ENCODE measurements around the gene HBZ. TPM values are rescaled to one million over a fixed set of nuclear protein-coding genes. Genes with fewer than 3 reads are reported as not detected.

HBZ gene
- total RNA-seq, 4 donors from 2014 or later, result not detected

GRCh38 chr16:181565-182021 is 29.1 kb downstream of the HBZ start:
- Histone ChIP-seq H3K9me3 (no peaks in the 10 kb centered on the region), H3K4me1 (peaks cover 10 to 18% of the 10 kb centered on the region in 2 donors), H3K36me3 (no peaks in the 10 kb centered on the region), H3K27ac (no peak overlapping the region), H3K27me3 (peaks cover 23% of the 10 kb centered on the region), H3K4me3 (replicated peaks in 1 of 3) (no peak overlapping the region)
- no peak for DNase-seq
- intact Hi-C loops (cut with DNase I), result loop anchor here (5.0 kb wide), 1 partner anchor 74 kb away; no protein-coding TSS in a partner anchor
- no peak for TF ChIP-seq POLR2A (IDR thresholded peaks at IDR 0.05)
- TF ChIP-seq CTCF (IDR thresholded peaks at IDR 0.05), result peak; percentile 64 to 96 (median 86)
- 18 to 20% methylated on average over 9 to 12 of the region's 22 CpGs for WGBS, 2 donors

- Histone ChIP-seq H3K27me3 (peaks cover 14% of the 10 kb centered on the region), H3K4me1 (peaks cover 10 to 18% of the 10 kb centered on the region in 2 donors), H3K27ac (no peak overlapping the region), H3K9me3 (no peaks in the 10 kb centered on the region), H3K36me3 (peaks cover 9% of the 10 kb centered on the region in 2 donors), H3K4me3 (replicated peaks in 1 of 3) (no peak overlapping the region)
- 88 to 89% methylated on average over 7 of the region's 7 CpGs for WGBS, 2 donors
- DNase-seq, result no peak
- TF ChIP-seq CTCF (IDR thresholded peaks at IDR 0.05) (no peak), POLR2A (IDR thresholded peaks at IDR 0.05) (no peak)
- intact Hi-C loops (cut with DNase I), result loop anchor here (5.0 kb wide), 1 partner anchor 76 kb away; no protein-coding TSS in a partner anchor
Measured at GRCh38 chr16:183005-183404, 30.6 kb downstream of the HBZ start.

GRCh38 chr16:185213-185612 is 32.8 kb downstream of the HBZ start:
- 80 to 91% methylated on average over 12 to 13 of the region's 13 CpGs for WGBS, 2 donors
- peaks cover 10 to 15% of the 10 kb centered on the region in 2 donors for H3K4me1 ChIP-seq
- DNase-seq, result no peak
- H3K27ac ChIP-seq, result no peak overlapping the region
- no peaks in the 10 kb centered on the region for H3K27me3 ChIP-seq
- intact Hi-C loops (cut with DNase I), result no loop called here
- no peaks in the 10 kb centered on the region for H3K9me3 ChIP-seq
- no peak for TF ChIP-seq POLR2A (IDR thresholded peaks at IDR 0.05)
- no peak for TF ChIP-seq CTCF (IDR thresholded peaks at IDR 0.05)
- H3K36me3 ChIP-seq, result peaks cover 27 to 28% of the 10 kb centered on the region in 2 donors
- no peak overlapping the region for H3K4me3 ChIP-seq (replicated peaks in 1 of 3)

- WGBS, 2 donors, result 87 to 91% methylated on average over 7 to 11 of the region's 11 CpGs
- H3K9me3 ChIP-seq, result no peaks in the 10 kb centered on the region
- intact Hi-C loops (cut with DNase I), result no loop called here
- peaks cover 6 to 10% of the 10 kb centered on the region in 2 donors for H3K4me1 ChIP-seq
- H3K27ac ChIP-seq, result no peak overlapping the region
- peaks cover 31 to 33% of the 10 kb centered on the region in 2 donors for H3K36me3 ChIP-seq
- TF ChIP-seq CTCF (IDR thresholded peaks at IDR 0.05), result no peak
- TF ChIP-seq POLR2A (IDR thresholded peaks at IDR 0.05), result no peak
- H3K4me3 ChIP-seq (replicated peaks in 1 of 3), result no peak overlapping the region
- DNase-seq, result no peak
- H3K27me3 ChIP-seq, result no peaks in the 10 kb centered on the region
Measured at GRCh38 chr16:185691-186090, 33.2 kb downstream of the HBZ start.

- 96% methylated on average over 7 of the region's 8 CpGs for WGBS, 2 donors
- intact Hi-C loops (cut with DNase I), result no loop called here
- Histone ChIP-seq H3K4me3 (replicated peaks in 1 of 3) (no peak overlapping the region), H3K27me3 (no peaks in the 10 kb centered on the region), H3K27ac (no peak overlapping the region), H3K4me1 (no peaks in the 10 kb centered on the region), H3K9me3 (no peaks in the 10 kb centered on the region), H3K36me3 (peaks cover 47 to 50% of the 10 kb centered on the region in 2 donors)
- TF ChIP-seq CTCF (IDR thresholded peaks at IDR 0.05), result no peak
- no peak for TF ChIP-seq POLR2A (IDR thresholded peaks at IDR 0.05)
- no peak for DNase-seq
Measured at GRCh38 chr16:187330-187729, 34.9 kb downstream of the HBZ start.
